RKO (cell line): ENCODE data around the gene SLC9C1.

Experiments used
- DNase-seq: peaks from one replicate; pipeline ENCODE4 v3.0.0-alpha.2; 2016; ENCODE audit warnings: low spot score

The SLC9C1 gene

DNA sequence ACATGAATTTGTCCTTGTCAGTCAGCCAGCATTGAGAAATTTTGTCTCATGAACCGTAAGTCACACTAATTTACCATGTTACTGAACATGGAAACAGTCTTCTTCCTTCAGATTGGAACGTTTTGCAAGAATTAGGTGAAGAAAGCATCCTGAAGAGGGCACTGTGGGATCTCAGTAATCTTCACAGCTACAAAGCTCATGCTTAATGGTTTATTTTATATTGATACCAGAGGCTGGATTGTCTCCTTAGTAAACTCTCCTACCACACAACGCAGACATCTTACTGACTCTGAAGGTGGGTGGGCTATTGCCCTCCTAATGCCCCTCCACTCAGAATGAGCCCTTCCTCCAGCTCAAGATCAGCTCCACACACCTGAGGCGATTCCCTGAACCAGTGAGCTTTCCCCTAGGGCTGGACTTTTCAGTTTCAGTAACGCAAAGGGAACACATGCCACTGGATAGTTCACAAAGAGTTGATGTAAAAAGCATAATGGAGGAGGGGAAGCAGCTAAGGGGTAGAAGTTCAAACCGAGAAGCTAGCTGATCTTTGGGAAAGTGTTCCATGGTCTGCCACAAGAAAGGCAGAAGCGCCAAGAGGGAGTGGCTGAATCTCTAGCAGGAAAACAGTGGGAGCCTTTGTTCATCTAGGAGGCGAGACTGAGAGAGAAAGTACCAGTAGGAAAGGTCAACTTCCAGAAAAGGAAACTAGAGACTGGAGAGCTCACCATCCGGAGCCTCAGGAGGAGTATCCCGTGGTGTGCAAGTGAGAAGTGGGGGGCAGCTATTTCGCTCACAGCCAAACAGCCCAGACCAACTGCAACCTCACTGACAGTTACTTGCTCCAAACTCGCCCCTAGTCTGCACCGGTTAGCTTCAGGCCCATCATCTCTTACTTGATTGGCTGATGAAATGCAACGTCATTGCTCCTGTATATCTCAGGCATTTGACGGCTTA lies at the start of gene SLC9C1:
Gene SLC9C1, minus strand, starts transcription at position 849 of the 954 bp plus-strand sequence. CDS start 7,425 bp downstream, outside the sequence.
- peak; percentile 59 for DNase-seq

DNA sequence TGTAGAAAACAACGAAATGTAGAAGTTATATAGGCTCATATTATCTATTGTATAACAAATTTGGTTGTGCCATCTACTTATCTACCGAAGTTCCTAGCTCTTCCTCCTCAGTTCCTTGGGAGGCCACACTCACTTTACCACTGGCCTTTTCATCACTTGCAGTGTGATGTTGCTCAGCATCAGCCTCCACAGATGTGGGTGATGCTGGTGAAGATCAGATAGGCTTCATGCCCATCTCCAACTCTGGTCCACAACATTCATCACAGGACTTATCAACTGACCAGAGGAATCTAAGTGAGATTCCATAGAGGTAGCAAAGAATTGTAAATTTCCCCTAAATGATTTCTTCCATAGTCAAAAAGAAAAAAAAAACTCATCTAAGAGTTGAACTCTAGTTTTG lies 47.4 kb upstream of the SLC9C1 start:
- no peak for DNase-seq

DNA sequence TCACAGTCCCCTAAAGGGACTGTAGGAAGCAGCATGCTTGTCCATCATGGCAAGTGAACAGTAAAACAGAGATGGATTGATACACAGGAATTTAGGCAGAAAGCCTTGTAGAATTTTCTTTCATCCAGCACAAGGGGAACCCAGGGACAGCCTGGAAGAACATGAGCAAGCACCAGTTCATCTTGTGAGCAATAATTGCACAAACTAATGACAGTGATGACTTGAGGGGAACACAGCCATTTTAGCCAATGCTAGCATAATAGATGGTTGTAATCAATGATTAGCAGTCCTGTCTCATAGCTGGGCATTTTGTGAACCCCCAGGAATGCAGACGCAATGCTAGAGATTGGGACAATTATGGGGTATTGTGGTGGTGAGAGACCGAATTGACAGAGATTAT lies 45.6 kb upstream of the SLC9C1 start:
- no peak for DNase-seq

DNA sequence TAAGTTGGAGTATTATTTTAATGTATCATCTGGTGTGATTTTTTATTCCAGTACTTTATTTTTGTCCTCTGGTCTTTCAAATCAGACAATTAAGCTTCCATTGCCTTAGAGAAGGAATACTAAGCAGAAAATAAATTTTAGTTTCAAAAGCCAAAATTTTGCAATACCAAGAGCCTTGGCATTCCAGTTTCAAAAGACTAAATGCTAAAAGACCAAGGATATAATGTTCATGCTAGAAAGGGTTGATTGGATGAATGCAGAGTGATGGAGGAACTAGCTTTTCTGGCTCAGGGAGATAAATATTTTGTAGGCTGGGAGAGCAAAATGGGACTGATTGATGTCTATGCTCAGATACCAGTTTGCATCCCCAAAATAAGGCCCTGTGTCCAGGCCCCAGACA lies 45.1 kb upstream of the SLC9C1 start:
- DNase-seq: no peak

DNA sequence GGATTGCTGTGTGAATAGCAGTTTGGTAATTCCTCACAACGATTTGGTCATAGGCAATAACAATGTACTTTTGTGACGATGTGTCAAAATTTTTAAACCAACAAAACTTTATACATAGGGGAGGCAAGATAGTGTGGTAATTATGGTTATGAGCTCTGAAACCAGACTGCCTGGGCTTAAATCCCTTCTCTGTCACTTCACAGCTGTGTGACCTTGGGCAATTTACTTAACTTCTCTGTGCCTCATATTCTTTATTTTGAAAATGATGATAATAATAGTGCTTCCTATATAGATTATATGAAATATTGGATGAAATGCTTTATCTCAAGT lies 44.7 kb upstream of the SLC9C1 start:
- no peak for DNase-seq

DNA sequence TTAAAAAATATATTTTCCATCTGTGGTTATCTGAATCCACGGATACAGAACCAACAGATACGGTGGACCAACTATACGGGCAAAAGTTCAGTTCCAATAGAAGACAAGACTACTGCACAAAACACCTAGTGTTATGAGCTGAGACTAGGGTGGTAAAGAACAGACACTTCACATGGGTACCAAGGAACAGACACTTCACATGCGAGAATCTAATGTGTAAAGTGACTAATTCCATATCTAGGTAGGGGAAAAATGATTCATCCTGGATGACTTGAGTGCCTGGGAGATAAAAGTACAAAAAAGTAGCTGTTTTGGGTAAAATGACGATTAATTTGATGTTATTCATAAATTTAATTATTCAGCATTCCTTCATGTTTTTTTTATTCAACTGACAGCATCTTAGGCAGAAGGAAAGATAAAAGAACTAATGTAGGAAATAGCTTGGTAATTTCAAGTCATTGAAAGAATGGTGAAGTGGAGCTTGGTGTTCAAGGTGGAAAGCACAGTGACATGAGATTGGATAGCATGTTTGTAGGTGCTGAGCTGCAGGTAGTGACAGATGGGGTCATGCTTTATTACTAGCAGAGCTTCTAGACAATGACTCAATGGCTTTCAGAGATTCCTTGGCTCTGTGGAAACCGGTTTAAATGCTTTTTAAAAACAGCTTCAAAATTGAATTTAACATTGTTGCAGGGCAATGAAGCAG lies 44.2 kb upstream of the SLC9C1 start:
- DNase-seq: no peak

DNA sequence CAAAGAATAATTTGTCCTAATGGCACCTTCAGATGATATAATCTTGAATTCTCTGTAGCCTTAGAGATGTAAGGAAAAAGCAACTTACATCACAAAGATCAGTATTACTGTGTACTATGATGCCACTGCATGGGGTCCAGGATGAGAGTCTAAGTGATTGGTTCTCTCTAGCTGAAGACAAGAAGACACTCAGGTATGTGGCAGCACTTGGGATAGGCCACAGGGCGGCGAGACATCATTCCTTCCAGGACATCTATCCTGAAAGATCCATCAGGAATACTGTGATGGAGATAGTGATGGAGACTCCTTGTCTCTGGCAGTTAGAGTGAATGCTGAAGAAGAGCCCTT lies 41.4 kb upstream of the SLC9C1 start:
- no peak for DNase-seq

DNA sequence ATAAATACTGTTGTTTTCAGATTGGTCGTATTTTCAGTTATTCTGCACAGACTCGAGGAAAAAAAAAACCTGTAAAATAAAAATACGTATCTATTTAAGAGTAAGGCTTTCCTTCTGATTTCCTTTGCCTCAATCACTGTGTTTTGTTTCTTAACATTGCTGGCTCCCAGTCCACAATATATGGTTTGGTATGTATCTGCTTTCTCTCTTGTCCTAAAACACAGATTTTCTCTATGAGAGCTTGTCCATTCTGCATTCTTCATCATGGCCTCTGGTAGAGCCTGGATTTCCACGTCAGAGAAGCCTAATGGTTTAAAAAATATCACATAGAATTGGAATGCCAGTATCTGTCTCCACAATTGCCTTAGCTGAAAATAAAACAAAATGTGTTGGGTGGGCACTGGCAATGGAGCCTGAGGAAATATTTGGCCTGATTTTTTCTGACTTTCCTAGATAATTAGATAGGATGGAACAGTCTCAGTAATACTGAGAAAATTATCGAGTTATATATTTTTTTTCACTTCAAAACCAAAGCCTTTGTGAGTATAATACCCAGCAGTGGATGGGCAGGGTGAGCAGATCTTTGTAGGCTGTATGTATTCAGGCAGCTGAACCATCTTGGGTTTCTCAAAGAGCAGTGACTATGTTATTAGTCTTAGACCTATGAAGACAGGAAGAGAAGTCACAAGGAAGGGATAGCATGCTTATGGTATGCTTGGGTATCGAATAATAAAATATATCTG lies 40.8 kb upstream of the SLC9C1 start:
- no peak for DNase-seq

DNA sequence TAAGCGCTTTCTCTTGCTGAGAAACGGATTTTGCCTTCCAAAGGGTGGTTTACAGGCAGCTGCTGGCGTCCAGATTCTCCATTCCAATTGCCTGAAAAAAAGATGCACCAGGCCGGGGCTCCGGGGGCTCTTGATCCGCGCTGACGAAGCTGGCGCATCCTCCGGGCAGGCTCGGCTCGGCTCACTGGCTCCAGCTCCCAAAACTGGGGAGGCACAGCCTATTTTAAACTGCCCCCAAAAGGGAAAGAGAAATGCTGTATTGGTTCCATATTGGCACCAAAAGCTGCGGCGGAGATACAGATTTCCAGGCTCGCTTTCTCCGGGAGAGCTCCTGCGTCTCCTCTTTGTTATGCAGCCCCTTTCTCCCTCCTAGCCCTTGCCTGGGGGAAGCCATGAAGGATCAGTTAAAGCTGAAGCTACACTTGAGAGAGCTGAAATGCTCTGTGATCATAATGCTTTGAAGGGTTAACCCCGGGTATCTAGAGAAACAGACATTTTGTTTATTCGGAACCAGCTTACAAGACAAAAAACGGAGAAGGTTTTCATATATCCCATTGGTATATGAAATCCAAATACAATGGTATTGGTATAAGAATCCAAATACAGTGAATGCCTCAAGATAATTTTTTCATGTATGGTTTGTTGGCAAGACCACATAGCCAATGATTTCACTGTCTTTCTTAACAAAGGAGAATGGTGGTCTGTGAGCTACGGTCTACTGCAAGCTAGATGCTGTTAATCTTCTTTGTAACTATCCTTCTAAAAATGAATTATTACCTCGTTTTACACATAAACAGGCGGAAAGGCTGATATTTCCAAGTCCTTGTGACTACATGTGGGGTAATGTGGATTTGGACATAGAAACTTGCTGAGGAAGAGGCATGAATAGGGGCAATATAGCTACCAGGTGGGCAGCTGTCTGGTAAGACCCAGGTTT lies 39.6 kb upstream of the SLC9C1 start:
- DNase-seq: no peak

DNA sequence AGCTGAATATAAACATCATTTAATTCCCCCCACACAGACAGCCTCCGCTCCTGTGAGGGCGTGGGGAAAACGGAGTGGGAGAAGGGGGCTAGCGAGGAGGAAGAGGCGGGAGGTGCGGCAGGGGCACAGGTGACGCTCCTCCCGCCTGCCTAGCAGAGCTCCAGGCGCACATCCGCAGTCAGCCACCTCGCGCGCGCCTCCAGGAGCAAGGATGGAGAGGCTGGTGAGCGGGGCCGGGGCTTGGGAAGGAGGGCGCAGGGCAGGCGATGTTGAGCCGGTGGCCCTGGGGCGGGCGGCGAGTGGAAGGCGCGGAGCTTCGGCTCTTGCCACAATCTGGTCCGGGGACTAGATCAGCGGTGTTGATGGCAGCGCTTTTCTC lies 39.0 kb upstream of the SLC9C1 start, which contains the start of gene CD200:
Gene CD200, plus strand, starts transcription at position 155 of the 379 bp plus-strand sequence. Its CDS starts 57 bp downstream, at position 212.
- no peak for DNase-seq

DNA sequence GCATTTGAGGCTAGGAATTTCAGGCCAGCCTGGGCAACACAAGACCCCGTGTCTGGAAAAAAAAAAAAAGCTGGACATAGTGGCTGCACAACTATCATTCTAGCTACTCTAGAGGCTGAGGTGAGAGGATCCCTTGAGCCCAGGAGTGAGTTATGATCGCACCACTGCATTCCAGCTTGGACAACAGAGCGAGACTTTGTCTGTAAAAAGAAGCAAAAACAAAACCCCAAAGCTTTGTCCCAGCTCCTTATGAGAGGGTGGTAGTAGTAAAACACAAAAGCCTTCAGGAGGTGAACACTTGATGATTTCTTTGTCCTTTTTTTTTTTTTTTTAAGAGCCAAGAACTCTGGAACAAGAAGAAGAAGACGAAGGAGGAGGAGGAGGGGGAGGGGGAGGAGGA lies 37.8 kb upstream of the SLC9C1 start:
- DNase-seq: no peak

DNA sequence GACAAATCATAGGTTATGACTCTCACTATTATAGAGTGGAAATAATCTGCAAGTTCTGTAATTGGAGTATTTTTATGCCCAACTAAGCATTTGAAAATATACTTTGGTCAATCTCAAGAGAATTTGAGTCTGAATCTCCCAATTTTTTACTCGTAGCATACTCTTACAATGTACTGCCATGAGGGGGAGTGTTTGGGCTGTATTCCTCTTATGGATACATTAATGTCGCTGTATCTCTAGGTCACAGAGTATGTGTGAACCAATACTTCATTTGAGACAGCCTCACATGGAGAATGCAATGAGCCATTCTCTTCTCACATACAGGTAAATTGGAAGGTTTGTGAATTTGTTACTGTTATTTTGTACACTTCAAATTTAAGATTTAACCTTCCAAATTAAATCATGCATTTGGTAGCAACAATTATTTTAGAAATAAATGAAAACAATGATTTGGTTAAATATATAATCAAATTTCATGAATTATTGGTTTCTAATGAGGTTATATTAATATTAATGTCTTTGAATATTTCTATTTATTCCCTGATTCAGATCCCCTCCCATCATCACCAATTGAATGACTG lies 33.4 kb upstream of the SLC9C1 start:
- DNase-seq: peak; percentile 77

DNA sequence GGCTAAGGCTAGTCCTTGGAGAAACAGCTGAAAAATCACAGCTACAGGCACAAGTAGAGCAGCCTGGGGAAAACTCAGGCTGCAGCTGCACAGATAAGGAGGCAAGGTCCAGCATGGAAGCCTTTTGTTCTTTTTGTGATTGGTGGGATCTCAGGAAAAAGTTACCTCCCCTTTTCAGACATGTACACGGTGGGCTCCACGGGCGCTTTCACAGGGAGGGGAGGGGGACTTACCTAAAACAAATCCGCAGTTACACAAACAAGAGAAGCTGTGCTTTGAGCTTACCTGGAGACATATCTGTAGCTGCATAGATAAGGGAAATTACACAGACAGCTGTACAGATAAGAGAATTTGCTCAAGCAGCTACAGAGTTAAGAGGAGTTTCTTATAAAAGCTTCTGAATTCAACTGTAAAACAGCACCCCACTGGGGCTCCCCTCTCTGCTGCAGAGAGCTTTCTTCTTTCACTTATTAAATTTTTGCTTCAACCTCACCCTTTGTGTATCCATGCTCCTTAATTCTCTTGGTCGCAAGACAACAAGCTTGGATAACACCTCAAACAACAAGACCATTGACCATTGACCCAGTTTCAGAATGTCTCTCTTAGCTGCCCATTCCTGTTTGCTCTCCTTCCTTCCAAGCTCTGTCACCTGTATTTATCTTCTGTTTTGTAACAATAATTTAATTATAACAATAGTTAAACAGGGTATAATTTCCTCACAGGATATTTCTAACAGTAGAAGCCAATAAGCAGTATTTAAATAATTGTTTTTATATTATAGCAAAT lies 28.0 kb upstream of the SLC9C1 start:
- DNase-seq: no peak

DNA sequence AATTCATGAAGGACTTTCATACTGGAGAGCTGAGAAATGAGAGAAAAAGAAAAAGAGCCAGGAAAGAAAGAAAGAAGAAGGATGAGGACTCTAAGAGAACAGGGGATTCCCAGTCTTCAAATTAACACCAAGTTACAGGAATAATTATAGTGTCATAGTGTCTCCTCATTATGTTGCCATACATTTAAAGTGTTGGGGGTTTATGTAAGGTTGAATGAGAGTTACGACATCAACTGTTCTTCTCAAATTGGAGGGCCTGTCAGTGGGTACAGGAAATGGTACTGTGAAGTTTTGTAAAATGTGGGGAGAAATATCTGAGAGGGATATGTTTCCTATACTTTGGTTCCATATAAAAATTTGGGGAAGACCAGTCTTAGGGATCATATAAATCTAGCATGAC lies 26.7 kb upstream of the SLC9C1 start:
- no peak for DNase-seq

DNA sequence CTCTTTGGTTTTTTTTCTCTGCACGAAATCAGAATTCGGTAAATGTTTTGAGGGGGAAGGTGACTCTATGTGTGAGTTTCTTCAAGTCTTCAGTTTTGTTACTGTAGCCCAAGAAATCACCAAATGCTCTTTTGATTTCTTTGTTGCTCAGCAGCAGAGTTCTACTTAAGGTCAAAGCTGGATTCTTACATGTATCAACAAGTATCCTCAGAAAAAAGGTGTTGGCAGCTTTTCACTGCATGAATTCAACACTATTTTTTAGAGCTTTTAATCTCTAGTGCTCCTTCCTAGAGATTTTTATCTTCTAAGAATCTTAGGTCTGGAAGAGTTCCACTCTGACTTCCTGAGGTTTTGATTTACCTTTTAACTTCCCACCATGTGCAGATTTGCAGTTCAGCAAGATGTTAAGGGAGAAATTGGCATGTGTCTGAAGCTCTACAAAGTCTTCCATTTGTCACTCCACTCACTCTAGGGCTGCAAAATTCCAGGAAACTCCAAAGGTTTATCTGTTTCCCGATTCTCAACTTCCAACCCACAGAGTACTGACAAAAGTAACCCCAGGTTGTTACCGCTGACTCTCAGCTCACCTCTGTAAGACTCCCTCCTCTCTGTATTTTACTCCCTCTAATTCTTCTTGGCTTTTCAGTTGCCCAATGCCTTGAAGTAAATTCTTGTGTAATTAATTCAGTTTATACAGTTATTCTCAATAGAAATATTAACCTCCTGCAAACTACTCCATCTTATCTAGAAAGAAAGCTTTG lies 25.7 kb upstream of the SLC9C1 start:
- no peak for DNase-seq

DNA sequence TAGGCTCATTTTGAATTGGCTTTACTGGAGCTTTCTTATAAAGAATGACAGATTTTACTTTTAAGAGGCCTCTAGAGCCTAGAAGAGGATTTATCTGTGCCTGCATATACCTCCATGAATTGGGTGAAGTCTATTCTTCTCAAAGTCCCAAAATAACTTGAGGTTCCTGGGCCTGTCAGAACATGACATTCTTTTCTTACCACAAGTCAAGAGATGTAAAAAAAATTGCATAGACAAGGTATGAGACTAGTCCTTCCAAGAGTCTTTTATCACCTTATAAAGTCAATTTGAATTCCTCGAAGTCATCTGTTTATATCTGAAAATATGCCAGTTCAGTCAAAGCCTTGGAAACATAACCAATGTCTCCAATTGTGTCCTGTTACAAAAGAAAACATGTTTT lies 21.8 kb upstream of the SLC9C1 start:
- no peak for DNase-seq

DNA sequence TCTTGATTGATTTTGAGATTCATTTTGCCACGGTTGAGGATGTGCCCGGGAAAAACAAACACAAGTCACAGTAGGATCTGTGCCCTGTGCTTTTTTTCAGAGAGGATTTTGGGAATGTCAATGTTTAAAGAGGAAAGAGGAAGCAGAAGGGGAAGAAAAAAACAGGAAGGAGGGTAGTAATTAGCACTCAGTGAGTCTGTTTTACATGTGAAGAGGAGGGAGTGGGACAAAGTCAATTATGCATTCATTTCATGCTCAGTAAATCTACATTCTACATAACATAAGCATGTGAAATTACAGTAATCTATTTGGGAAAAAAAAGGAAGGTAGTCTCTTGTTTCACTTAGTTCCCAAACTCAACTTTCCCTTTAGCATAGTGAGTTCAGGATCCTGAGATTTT lies 20.6 kb upstream of the SLC9C1 start:
- DNase-seq: no peak

DNA sequence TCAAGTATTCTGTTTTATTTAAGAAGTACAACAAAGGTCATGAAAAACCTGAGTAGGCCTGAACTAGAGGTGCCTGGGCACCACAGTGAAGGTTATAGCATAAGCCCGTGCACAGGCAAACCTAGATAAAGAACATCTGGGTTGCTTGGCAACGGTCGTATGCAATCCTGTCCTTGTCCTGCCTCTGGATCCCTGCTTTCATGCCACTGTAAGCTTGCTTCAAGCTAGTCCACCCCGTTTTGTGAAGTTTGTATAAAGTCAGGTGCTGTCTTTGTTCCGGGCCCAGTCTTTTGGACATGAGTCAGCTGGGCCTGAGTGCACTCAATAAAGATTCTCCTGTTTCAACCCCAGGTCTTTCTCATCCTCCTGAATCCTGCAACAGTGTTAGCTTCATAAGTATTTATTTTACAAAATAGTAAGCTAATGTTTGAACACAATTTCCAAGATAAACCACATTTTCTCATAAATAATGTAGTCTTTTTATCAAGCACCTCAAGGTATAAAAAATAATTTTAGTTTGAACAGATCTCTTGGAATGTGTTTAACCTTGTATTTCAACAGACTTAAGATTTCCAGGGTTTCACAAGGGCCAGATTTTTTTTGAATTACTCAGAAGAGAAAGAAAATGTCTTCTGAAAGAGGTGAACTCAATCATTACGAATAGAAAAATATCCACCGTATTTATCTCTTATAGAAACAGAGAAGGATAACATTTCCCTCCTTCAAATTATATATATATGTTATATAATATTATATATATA lies 14.3 kb upstream of the SLC9C1 start:
- DNase-seq: no peak

DNA sequence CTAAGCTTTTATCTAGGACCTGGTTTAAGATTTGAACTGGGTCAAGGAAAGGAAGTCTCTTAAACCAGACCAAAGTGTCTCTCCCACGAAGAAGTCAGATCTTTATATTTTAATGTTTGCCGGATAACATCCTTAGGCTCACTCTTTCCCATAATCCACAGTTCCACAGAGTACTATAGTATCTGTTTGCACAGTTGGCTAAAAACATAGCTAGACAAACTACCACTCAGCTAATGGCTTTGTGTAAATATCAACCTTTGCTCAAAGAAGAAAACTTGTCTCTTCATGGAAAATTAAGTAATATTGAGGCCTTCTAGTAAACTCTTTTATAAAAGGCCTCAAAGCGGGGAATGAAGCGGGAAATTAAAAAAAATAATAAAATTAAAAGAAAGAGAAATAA lies 13.5 kb upstream of the SLC9C1 start:
- no peak for DNase-seq
